Large intestine (tissue), 3 donors: ENCODE results near the gene NHLH1. TPM values are rescaled to one million over a fixed set of nuclear protein-coding genes. Genes with fewer than 3 reads are reported as not detected.

Source experiments
- DNase-seq, 2 donors: peaks; one replicate each; pipeline versions ENCODE4 v3.0.0 to v3.0.0-alpha.2; 2013
- H3K27ac ChIP-seq: one replicate; pipeline ENCODE4 v1.5.1; 2013; ENCODE audit warnings: low read length
- H3K27me3 ChIP-seq: 2 replicates; pipeline ENCODE4 v1.6.1; 2013; ENCODE audit warnings: low read length; ENCODE audit not compliant: control insufficient read depth, insufficient read depth
- H3K36me3 ChIP-seq: 2 replicates; pipeline ENCODE4 v1.6.1; 2013; ENCODE audit warnings: low read length; ENCODE audit not compliant: control insufficient read depth, insufficient read depth
- H3K4me1 ChIP-seq: one replicate; pipeline ENCODE4 v1.6.1; 2013; ENCODE audit warnings: low read length; ENCODE audit not compliant: control insufficient read depth, insufficient read depth
- H3K4me3 ChIP-seq: one replicate; pipeline ENCODE4 v1.5.1; 2013; ENCODE audit warnings: low read length
- H3K9me3 ChIP-seq: one replicate; pipeline ENCODE4 v1.6.1; 2013; ENCODE audit warnings: mild to moderate bottlenecking, low read depth, low read length, moderate library complexity; ENCODE audit not compliant: control insufficient read depth
- WGBS: methylation state at CpG from one replicate; pipeline ENCODE4 v1.1.5; 2013; ENCODE audit warnings: low lambda C conversion rate; ENCODE audit not compliant: insufficient coverage; 5-methylcytosine and 5-hydroxymethylcytosine counted together
- polyA plus RNA-seq: library from polyadenylated mRNA; unstranded; fragments of 120-200 nt; gene quantifications from one replicate; pipeline ENCODE4 v1.2.1, GENCODE V29; 2013

The NHLH1 gene
- polyA plus RNA-seq, 1 donor = 0.19 TPM

DNA sequence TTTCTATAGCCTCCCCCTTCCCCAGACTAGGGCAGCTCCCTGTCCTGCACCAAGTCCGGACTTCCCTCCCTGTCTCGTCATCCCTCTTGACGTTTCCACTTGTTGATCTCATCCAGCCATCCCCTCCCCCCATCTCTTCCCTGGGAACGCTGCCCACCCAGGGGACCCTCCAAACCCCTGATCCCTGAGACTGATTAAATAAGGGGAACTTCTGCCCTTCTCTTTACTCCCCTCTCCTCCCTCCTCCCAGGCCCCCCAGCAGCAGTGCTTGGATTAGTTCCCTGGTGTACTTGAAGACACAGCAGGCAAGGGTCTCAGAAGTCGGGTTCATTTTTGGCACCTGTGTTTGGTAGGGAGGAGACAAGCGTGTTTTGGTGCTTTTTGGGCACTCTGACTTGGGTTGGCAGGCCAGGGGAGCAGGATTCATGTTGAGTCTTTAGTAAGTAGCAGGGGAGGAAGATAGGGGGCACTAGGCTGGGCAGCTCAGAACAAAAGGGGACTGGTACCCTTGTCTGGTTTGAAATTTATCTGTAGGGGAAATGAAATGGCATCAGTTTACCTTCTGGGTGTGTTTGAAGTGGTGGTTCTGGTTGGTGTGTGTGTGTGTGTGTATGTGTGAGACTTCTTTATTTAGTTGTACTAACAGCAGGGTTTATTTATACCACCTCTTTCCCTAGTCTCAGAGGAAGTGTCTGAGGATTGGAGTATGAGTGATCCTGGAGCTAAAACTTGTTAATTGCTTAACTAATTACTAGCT, 44.6 kb downstream of the NHLH1 start:
- WGBS = 82% methylated on average over 3 of the region's 6 CpGs
- no peaks in the 10 kb centered on the region for H3K9me3 ChIP-seq
- H3K4me3 ChIP-seq = no peak overlapping the region
- no peak overlapping the region for H3K27ac ChIP-seq
- no peaks in the 10 kb centered on the region for H3K27me3 ChIP-seq
- peaks cover 11% of the 10 kb centered on the region for H3K36me3 ChIP-seq
- H3K4me1 ChIP-seq = no peaks in the 10 kb centered on the region
- DNase-seq = no peak

DNA sequence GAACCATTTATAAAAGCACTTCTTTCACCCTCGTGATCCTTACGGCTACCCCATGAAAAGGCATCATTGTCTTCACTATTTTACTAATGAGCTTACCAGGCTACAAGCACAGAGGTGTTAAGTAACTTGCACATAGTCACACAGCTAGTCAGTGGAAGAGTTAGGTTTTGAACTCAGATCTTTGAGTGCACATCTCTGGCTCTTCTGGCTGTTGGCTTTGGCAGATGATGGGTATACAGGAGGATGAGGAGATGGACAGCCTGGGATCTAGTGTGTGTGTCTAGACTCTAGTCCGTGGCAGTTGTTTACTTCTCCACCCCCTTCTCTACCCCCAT, 45.1 kb downstream of the NHLH1 start:
- Histone ChIP-seq H3K27ac (no peak overlapping the region), H3K4me1 (no peaks in the 10 kb centered on the region), H3K36me3 (peaks cover 17% of the 10 kb centered on the region), H3K9me3 (no peaks in the 10 kb centered on the region), H3K4me3 (no peak overlapping the region), H3K27me3 (no peaks in the 10 kb centered on the region)
- no CpG with 5 or more reads among the region's 3 CpGs for WGBS
- DNase-seq = no peak

DNA sequence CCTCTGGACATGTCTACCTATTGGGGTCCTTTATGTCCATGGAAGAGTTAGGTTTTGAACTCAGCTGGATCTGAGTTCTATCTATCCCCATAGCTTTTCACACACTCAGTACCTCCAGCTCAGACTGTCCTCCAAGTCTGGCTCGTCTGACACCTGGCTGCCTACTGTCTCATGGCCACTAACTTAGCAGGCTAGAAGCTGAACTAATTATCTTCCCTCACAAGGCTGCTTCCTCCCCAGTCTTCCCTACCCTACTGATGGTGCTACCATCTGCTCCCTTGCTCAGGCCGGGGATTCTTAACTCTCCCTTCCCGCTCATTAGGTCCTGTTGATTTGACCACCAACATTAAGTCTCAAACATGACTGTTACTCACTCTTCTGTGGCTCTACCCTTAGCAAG, 46.8 kb downstream of the NHLH1 start:
- Histone ChIP-seq H3K27me3 (no peaks in the 10 kb centered on the region), H3K36me3 (peaks cover 24% of the 10 kb centered on the region), H3K27ac (no peak overlapping the region), H3K4me1 (no peaks in the 10 kb centered on the region), H3K4me3 (no peak overlapping the region), H3K9me3 (no peaks in the 10 kb centered on the region)
- no peak for DNase-seq
- WGBS = 100% methylated on average over 2 of the region's 3 CpGs

DNA sequence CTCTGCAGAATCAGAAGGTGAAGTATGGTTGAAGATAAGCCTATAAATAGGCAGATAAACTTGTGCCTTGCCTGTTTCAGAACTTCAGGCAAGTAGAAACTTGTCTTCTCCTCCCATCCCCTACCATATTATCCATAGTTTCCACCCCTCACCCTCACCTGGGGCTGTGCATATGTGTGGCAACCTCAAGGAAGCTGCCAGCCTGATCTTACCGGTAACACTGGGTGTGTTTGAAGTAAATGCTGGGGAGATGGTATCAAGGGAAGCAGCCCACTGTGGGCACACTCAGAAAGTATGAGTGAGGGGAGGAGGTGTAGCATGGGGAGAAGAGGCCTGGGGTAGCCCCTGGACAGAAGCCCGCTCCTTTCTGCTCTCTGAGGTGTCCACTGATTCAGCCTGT, 48.0 kb downstream of the NHLH1 start:
- Histone ChIP-seq H3K36me3 (peaks cover 32% of the 10 kb centered on the region), H3K27me3 (no peaks in the 10 kb centered on the region), H3K4me1 (no peaks in the 10 kb centered on the region), H3K9me3 (no peaks in the 10 kb centered on the region), H3K4me3 (no peak overlapping the region), H3K27ac (no peak overlapping the region)
- no peak for DNase-seq
- WGBS = no CpG with 5 or more reads among the region's 2 CpGs

DNA sequence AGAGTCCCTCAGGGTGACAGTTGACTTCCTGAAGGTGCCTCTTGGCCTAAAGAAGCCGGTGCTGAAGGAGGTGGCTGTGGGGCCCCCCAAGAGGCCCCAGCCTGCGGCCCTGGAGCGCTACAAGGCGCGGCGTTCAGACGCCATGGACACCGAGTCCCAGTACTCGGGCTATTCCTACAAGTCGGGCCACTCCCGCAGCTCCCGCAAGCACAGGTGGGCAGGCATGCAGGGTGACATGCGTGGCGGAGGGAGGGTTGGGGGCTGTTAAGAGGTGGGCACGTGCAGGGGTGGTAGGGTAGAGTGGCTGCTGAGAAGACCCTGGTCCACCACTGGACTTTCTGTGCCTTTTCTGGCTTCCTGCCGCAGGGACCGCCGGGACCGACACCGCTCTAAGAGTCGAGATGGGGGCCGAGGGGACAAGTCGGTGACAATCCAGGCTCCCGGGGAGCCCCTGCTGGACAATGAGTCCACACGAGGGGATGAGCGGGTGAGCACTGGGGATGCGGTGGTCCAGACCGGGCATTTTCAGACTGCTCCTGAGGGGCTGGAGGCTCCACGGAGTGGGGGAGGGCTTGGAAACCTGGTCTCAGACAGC, 48.9 kb downstream of the NHLH1 start:
- Histone ChIP-seq H3K36me3 (peaks cover 40% of the 10 kb centered on the region), H3K27ac (no peak overlapping the region), H3K27me3 (no peaks in the 10 kb centered on the region), H3K4me1 (peaks cover 6% of the 10 kb centered on the region), H3K9me3 (no peaks in the 10 kb centered on the region), H3K4me3 (no peak overlapping the region)
- DNase-seq = no peak
- WGBS = no CpG with 5 or more reads among the region's 29 CpGs

DNA sequence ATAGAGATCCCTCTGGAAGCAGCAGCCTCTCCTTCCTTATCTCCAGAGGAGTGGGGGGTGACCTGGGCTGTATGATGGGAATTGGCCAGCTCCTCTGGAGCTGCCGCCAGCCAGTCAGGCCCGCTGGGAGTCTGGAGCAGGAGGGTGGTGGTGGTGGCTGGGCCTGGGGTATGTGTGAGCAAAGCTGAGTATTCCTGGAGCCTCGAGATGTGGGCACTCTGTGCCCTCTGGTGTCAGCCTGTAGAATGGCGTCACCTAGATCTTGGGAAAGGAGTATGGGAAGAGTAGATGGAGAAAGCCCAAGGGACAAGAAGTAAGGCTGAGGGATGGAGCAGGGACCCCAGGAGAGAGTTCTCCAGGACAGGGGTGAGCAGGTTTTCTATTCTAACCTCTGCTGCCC, 49.5 kb downstream of the NHLH1 start:
- Histone ChIP-seq H3K4me3 (no peak overlapping the region), H3K36me3 (peaks cover 43% of the 10 kb centered on the region), H3K27me3 (no peaks in the 10 kb centered on the region), H3K9me3 (no peaks in the 10 kb centered on the region), H3K4me1 (peaks cover 9% of the 10 kb centered on the region), H3K27ac (no peak overlapping the region)
- DNase-seq = peak in 1 of 2 donors; percentile 31
- no CpG with 5 or more reads among the region's 4 CpGs for WGBS

DNA sequence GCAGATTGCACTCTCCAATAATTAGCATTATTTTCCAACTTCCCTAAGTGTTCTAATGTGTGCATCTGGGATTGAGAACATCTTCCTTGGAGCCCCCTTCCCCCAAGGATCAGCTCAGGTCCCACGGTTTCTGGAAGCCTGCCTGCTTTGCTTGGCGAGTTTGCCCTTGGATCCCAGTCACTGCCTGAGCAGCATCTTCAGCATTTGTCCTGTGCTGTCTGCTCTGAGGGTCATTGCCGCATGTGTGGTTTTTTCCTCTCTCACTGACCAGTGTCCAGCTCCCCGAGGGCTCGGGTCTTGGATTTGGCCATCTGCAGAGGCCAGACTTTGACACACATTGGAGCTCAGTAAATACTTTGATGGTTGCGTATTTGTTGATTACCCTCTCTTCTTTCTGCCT, 51.6 kb downstream of the NHLH1 start:
- Histone ChIP-seq H3K4me1 (peaks cover 9% of the 10 kb centered on the region), H3K4me3 (no peak overlapping the region), H3K36me3 (peaks cover 53% of the 10 kb centered on the region), H3K27me3 (no peaks in the 10 kb centered on the region), H3K27ac (no peak overlapping the region), H3K9me3 (no peaks in the 10 kb centered on the region)
- DNase-seq = no peak
- WGBS = 100% methylated on average over 1 of the region's 6 CpGs

DNA sequence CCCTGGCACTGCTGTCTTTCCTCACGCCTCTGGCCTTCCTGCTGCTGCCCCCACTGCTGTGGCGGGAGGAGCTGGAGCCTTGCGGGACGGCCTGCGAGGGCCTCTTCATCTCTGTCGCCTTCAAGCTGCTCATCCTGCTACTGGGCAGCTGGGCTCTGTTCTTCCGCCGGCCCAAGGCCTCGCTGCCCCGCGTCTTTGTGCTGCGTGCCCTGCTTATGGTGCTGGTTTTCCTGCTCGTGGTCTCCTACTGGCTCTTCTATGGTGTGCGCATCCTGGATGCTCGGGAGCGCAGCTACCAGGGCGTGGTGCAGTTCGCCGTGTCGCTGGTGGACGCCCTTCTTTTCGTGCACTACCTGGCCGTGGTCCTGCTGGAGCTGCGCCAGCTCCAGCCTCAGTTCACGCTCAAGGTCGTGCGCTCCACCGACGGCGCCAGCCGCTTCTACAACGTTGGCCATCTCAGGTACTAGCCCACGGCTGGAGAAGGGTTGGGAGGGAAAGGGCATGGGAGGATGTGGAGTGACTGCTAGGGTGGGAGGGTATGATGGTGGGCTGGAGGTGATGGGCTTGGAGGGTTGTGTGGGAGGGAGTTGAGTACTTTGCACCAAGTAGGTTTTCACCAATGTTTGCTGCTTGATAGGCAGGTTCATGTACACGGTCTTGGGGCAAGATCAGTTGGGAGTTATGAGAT, 52.4 kb downstream of the NHLH1 start:
- peaks cover 58% of the 10 kb centered on the region for H3K36me3 ChIP-seq
- H3K9me3 ChIP-seq = no peaks in the 10 kb centered on the region
- H3K4me1 ChIP-seq = peaks cover 9% of the 10 kb centered on the region
- 98% methylated on average over 7 of the region's 34 CpGs for WGBS
- DNase-seq = no peak
- H3K27me3 ChIP-seq = no peaks in the 10 kb centered on the region
- no peak overlapping the region for H3K27ac ChIP-seq
- H3K4me3 ChIP-seq = no peak overlapping the region

DNA sequence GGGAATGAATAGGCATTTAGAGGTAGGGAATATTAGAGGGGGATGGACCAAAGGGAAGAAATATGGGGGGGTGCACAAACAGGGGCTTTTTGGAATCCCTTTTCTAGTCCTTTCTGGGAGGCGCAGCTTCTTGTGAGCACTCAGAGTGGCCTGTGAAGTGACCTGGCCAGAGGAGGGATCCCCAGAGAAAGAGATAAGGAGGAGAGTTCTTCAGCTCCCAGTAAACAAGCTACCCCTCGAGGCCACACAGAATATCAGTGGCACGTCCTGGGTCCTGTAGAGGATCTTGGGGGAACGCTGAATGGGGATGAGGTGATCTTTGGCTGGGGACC, 52.9 kb downstream of the NHLH1 start:
- H3K36me3 ChIP-seq = peaks cover 63% of the 10 kb centered on the region
- no peaks in the 10 kb centered on the region for H3K9me3 ChIP-seq
- DNase-seq = no peak
- H3K4me1 ChIP-seq = peaks cover 9% of the 10 kb centered on the region
- no peak overlapping the region for H3K4me3 ChIP-seq
- no peak overlapping the region for H3K27ac ChIP-seq
- H3K27me3 ChIP-seq = no peaks in the 10 kb centered on the region
- WGBS = no CpG with 5 or more reads among the region's 4 CpGs

DNA sequence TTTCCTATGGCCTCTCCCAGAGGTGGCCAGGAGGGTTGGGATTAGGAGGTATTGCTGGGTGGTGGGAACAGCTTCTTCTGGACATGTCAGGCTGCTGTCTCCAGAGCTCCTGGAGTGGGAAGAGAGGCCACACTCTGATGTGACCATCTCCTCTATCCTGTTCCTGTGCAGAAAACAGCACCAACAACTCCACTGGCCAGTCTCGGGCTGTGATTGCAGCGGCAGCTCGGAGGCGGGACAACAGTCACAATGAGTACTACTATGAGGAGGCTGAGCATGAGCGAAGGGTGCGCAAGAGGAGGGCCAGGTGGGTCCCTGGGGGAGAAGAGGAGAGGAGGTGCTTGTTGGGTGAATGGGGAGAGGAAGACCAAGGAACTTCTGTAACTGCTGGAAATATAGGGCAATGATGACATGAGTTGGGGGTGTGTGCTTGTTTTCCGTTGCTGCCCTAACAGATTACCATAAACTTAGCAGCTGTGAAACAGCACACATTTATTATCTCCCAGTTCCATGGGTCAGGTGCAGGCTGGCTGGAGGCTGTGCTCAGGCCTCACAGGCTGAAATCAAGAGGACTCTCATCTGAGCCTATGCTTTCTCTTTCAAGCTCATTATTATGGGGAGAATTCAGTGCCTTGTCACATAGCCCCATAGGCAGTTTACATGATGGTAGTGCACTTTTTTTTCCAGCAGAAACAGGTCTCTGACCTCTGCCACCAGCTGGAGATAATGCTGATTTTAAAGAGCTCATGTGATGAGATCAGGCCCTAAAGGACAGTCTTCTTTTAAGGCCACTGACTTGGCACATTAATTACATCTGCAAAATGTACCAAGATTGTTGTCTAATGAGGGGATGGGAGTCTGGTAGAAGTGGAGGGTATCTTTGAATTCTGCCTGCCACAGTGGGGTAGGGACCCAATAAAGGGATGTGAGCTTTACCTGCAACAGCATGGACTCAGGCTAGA, 54.3 kb downstream of the NHLH1 start:
- no peak overlapping the region for H3K4me3 ChIP-seq
- H3K27me3 ChIP-seq = no peaks in the 10 kb centered on the region
- peaks cover 9% of the 10 kb centered on the region for H3K4me1 ChIP-seq
- peaks cover 64% of the 10 kb centered on the region for H3K36me3 ChIP-seq
- WGBS = 100% methylated on average over 2 of the region's 7 CpGs
- H3K27ac ChIP-seq = peak overlapping the region; percentile 43
- H3K9me3 ChIP-seq = no peaks in the 10 kb centered on the region
- DNase-seq = peak; percentile 51 to 75
